CD4-positive, alpha-beta T cell treated with Interferon alpha-2 for 1 hour (primary cell): ENCODE measurements around the gene ADAM8.

Source experiments
- DNase-seq, 2 donors: peaks; one replicate each; pipeline ENCODE4 v3.0.0-alpha.2; 2020 to 2022

Gene ADAM8

GRCh38 chr10:133281084-133281483 is 4.4 kb upstream of the ADAM8 start:
- no peak for DNase-seq

GRCh38 chr10:133280391-133281059 is 3.9 kb upstream of the ADAM8 start:
- no peak for DNase-seq

GRCh38 chr10:133279326-133280226 is 2.9 kb upstream of the ADAM8 start:
- no peak for DNase-seq

- peak; percentile 83 to 84 for DNase-seq
Measured at GRCh38 chr10:133278577-133279265, 2.1 kb upstream of the ADAM8 start.

- no peak for DNase-seq
Measured at GRCh38 chr10:133277993-133278576, 1.4 kb upstream of the ADAM8 start.

- DNase-seq, result no peak
Measured at GRCh38 chr10:133277277-133277992, 767 bp upstream of the ADAM8 start.

GRCh38 chr10:133276100-133276434 is 601 bp downstream of the ADAM8 start:
- DNase-seq, result no peak

GRCh38 chr10:133275684-133276092 is 980 bp downstream of the ADAM8 start:
- peak; percentile 65 to 66 for DNase-seq

GRCh38 chr10:133274751-133275683 is 1.7 kb downstream of the ADAM8 start:
- DNase-seq, result peak; percentile 85 to 90

- DNase-seq, result no peak
Measured at GRCh38 chr10:133273534-133274143, 3.0 kb downstream of the ADAM8 start.

- DNase-seq, result no peak
Measured at GRCh38 chr10:133272964-133273420, 3.7 kb downstream of the ADAM8 start.

- DNase-seq, result no peak
Measured at GRCh38 chr10:133272301-133272963, 4.2 kb downstream of the ADAM8 start.

GRCh38 chr10:133271521-133272300 is 5.0 kb downstream of the ADAM8 start:
- DNase-seq, result no peak

GRCh38 chr10:133270773-133271297 is 5.8 kb downstream of the ADAM8 start:
- DNase-seq, result no peak

GRCh38 chr10:133270204-133270603 is 6.5 kb downstream of the ADAM8 start:
- DNase-seq, result no peak

- no peak for DNase-seq
Measured at GRCh38 chr10:133269367-133269766, 7.3 kb downstream of the ADAM8 start.

- no peak for DNase-seq
Measured at GRCh38 chr10:133268532-133268931, 8.1 kb downstream of the ADAM8 start.

- no peak for DNase-seq
Measured at GRCh38 chr10:133267829-133268228, 8.8 kb downstream of the ADAM8 start.

- no peak for DNase-seq
Measured at GRCh38 chr10:133267293-133267692, 9.4 kb downstream of the ADAM8 start.
